ENCODE results near the gene GCLC.

GCLC gene

GRCh38 chr6:53523511-53524454 lies 21.1 kb downstream of the GCLC start:
- DNase-seq, result no peak

DNA sequence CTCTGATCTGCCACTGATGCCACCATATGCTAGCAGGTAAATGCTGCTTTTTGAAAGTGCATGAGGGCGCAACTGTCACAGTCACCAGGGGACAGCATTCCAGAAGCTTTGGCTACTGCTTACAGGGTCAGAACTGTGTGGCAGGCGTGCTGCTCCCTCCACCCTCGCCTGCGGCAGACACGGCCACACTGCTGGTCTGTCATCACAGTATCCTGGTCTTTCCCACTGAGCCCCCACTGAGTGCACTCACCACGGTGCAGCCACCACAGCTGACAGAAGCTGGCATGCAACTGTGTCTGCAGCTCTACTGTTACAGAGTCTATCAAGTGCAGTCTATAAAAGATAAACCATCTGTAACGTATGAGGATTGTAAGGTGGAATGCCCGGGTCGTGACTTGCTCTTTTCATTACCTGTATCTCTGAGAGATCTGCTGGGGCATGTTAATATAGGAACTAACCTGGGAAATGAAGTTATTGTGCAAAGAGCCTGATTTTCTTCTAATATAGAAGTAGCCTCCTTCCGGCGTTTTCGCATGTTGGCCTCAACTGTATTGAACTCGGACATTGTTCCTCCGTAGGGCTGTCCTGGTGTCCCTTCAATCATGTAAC lies 24.5 kb downstream of the GCLC start:
- DNase-seq, result no peak

DNA sequence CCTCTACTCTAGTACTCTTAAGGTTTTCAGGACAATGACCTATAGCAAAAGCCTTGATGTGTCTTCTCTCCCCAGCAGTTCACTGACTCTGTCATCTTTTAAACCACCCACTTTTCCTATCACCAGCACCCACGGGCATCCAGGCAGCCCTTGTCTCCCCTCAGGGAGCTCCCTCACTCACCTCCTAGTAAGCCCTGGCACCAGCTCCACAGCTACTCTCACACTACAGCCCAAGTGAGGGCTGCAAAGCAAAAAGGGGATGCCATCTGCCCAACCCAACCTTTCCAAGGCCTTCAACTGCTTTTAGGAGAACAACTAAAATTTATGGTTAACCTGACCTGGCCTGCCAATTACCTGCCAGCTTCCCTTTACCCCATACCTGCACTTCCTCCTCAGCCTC lies 26.0 kb downstream of the GCLC start:
- DNase-seq, result no peak

- DNase-seq, result no peak
Observed at GRCh38 chr6:53517021-53517420, 27.9 kb downstream of the GCLC start.

GRCh38 chr6:53514677-53515076 lies 30.2 kb downstream of the GCLC start:
- DNase-seq, result no peak

GRCh38 chr6:53513519-53513966 lies 31.4 kb downstream of the GCLC start:
- no peak for DNase-seq

GRCh38 chr6:53513056-53513455 lies 31.8 kb downstream of the GCLC start:
- no peak for DNase-seq

- DNase-seq, result no peak
Observed at GRCh38 chr6:53512626-53513025, 32.3 kb downstream of the GCLC start.

DNA sequence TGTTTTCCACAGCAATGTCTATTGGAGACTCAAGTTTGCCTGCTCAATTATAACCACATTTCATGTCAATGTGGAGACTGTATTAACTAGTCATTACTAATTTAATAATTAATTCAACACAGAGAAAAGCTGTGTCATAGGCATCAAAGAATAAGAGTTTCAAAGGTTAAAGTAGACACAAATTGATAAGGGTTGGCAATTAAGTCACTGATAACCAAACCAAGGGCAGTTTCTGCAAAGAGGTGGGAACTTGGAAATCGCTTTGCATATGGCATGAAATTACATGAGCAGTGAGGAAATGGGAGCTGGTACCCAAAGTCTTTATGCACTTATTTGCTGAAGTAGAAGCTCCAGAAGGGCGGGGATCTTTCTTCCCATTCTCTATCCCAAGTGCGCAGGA lies 34.2 kb downstream of the GCLC start:
- no peak for DNase-seq

- DNase-seq, result no peak
Observed at GRCh38 chr6:53506872-53507271, 38.0 kb downstream of the GCLC start.

DNA sequence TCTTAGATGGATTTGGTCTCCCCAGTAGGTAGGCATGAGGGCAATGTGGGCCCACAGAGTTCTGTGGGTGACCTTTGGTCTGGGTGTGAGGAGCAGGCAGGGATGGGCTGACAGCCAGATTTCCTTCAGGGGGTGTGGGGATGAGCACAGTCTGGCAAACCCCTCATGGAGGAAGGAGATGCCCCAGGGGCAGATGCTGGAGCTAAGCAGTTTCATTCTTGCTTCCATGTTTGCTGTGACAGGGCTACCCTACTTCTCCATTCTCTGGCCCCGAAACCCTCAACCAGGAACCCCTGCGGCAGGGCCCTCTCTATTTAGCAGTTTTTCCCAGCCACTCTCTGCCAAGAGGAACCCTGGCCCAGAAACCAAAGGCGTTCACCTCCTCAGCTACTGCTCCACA lies 40.4 kb downstream of the GCLC start:
- DNase-seq, result no peak

GRCh38 chr6:53503060-53503459 lies 41.8 kb downstream of the GCLC start:
- no peak for DNase-seq

DNA sequence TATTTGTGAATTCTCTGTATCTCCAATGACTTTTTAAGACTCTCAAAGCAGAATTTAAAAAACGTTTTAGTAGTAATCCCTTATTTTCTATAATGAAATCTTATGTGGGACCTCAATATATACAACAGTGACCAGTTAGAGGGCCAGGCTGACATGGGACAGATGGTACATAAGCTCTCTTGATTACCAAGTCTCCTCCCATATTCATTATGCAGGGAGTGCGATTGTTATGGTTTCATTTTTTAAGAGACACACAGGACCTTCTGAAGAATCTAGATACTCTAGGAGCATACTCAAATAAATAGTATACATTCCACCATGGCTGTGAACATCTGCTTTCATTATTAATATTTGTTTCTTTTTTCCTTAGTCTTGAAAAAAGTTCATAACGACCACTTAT lies 43.5 kb downstream of the GCLC start:
- DNase-seq, result peak; percentile 74

DNA sequence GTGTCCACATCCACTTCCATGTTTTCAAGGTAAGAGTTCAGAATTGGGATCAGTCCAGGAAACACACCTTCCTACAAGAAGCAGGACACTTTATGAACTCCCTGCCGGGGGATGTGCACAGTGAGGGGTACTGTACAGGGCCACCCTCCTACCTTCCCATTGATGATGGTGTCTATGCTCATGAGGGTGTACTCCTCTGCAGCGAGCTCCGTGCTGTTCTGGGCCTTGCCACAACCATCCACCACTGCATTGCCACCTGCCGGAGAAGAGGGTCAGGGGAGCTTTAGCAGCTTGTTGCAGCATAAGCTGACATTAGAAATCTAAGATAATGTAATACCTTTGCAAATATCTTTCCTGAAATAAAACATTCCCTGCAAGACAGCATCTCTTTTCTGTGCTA lies 44.8 kb downstream of the GCLC start:
- DNase-seq, result peak; percentile 27

- DNase-seq, result no peak
Observed at GRCh38 chr6:53499094-53499493, 45.8 kb downstream of the GCLC start.

DNA sequence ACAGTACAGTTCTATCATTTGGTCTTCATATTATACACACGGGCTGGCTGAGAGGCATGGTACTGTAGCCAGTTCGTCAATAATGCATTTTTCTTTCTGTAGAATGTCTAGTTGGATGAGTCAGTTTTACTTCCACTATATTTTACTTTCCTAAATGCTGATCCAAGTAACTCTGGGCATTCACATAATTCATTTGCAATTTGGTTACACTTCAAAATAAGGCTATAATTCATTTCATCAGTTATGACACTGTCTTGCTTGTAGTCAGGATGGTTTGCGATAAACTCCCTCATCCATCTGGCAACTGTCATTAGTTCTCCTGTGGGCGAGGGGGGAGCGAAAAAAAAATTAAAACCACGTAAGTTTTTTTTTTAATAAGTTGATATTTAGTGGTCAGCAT lies 46.3 kb downstream of the GCLC start:
- DNase-seq, result no peak

GRCh38 chr6:53497905-53498304 lies 47.0 kb downstream of the GCLC start:
- DNase-seq, result no peak

GRCh38 chr6:53496797-53497375 lies 48.0 kb downstream of the GCLC start:
- no peak for DNase-seq

DNA sequence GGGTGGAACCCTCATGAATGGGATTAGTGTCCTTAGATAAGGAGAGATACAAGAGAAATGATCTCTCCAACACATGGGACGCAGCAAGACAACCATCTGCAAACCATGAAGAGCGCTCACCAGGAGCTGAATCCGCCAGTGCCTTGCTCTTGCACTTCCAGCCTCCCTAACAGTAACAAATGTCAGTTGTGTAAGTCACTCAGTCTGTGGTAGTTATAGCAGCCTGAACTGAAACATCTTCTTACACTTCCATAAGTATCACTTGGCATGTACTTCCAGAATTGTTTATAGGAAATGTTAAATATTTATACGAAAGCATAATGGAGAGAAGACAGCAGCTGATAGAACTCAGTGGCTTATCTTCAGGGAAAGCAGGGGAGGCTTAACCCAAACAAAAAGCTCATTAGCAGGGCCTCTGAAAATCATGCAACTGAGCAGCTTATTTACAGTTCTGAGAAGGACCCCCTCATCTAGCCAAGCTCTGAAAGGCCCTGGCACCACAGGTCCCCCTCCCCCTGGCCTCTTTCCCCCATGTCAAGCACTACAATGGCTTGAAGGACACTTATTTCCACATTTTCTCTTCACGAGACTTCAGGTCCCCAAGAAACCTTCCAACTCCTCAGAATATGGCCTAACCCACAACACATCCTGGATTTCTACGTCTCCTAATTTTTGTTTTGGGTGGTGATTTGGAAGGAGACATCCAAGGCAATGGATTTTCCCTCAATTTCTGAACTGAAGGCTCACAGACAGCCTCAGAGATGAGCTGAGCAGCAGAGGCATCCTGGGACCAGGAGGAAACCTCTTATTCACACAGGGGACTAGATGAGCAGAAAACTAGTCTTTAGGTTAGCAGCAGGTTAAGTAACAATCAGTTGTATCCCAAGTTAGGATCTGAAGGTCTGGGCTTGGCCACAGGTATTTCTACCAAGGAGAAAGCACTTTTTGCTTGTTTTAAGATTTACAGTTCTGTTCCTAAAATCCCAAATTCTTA lies 49.1 kb downstream of the GCLC start:
- DNase-seq, result no peak

- no peak for DNase-seq
Observed at GRCh38 chr6:53494076-53494475, 50.8 kb downstream of the GCLC start.

DNA sequence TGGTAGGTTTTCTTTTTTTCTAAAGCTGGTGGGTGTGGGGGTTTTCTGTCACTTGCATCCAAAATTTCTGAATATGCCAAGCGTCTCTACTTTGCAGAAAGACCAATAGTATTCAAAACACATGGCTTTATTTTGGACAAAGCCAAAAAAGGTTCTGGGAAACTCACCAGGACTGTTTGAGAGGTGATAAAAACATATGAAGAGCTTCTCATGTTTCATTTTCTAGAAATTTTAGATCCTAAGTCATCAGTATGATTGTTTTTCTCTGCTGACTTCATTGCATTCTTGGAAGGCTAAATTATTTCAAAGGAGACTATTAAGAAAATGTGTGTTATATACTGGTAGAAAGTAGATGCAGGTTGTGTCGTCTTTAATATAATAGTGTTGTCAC lies 51.3 kb downstream of the GCLC start:
- no peak for DNase-seq

- peak; percentile 38 for DNase-seq
Observed at GRCh38 chr6:53492860-53493634, 51.9 kb downstream of the GCLC start.

Data from NCI-H524 treated with DMSO at 0.1 percent for 48 hours (cell line).